ENCODE results near the gene ADAMTS12.

GRCh38 chr5:33690374-33691135 lies 201.2 kb downstream of the ADAMTS12 start:
- TF ChIP-seq, protein P1, sequence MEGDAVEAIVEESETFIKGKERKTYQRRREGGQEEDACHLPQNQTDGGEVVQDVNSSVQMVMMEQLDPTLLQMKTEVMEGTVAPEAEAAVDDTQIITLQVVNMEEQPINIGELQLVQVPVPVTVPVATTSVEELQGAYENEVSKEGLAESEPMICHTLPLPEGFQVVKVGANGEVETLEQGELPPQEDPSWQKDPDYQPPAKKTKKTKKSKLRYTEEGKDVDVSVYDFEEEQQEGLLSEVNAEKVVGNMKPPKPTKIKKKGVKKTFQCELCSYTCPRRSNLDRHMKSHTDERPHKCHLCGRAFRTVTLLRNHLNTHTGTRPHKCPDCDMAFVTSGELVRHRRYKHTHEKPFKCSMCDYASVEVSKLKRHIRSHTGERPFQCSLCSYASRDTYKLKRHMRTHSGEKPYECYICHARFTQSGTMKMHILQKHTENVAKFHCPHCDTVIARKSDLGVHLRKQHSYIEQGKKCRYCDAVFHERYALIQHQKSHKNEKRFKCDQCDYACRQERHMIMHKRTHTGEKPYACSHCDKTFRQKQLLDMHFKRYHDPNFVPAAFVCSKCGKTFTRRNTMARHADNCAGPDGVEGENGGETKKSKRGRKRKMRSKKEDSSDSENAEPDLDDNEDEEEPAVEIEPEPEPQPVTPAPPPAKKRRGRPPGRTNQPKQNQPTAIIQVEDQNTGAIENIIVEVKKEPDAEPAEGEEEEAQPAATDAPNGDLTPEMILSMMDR (IDR thresholded peaks at IDR 0.05), result no peak
- TF ChIP-seq EP300 (IDR thresholded peaks at IDR 0.05), result no peak
- TF ChIP-seq POLR2AphosphoS5 (IDR thresholded peaks at IDR 0.05), result no peak
